CD4-positive, CD25-positive, alpha-beta regulatory T cell (primary cell): ENCODE measurements around the gene NKX6-1. TPM values are rescaled to one million over a fixed set of nuclear protein-coding genes. Genes with fewer than 3 reads are reported as not detected.

Experiments used
- ATAC-seq, 2 donors: fragments of 150-1000 bp; cut with Tn5 transposase; one replicate each; pipeline ENCODE4 v1.10.0; 2021; ENCODE audit warnings: low read depth in 2 of 2, moderate number of reproducible peaks in 2 of 2, moderate library complexity in 1 of 2
- DNase-seq, 3 donors: peaks; one replicate each; pipeline versions ENCODE4 v3.0.0 to v3.0.0-alpha.2; 2012 to 2022; ENCODE audit warnings: mixed read lengths in 1 of 3
- H3K27ac ChIP-seq: one replicate; pipeline ENCODE4 v1.7.0; 2013; ENCODE audit warnings: mild to moderate bottlenecking, low read length; ENCODE audit not compliant: insufficient read depth, poor library complexity, severe bottlenecking
- H3K27me3 ChIP-seq: one replicate; pipeline ENCODE4 v1.7.0; 2013; ENCODE audit warnings: low read length; ENCODE audit not compliant: control insufficient read depth, insufficient read depth
- H3K36me3 ChIP-seq: one replicate; pipeline ENCODE4 v1.7.0; 2013; ENCODE audit warnings: mild to moderate bottlenecking, low read length, moderate library complexity; ENCODE audit not compliant: control insufficient read depth, insufficient read depth
- H3K4me1 ChIP-seq: 2 replicates; pipeline ENCODE4 v1.7.0; 2013; ENCODE audit warnings: mild to moderate bottlenecking, low read length; ENCODE audit not compliant: insufficient read depth, control insufficient read depth, poor library complexity, severe bottlenecking
- H3K4me3 ChIP-seq: one replicate; pipeline ENCODE4 v1.7.0; 2013; ENCODE audit warnings: low read depth, mild to moderate bottlenecking, low read length, moderate library complexity
- H3K9me3 ChIP-seq, 2 experiments: 1 replicate in 1 of 2; 2 replicates in 1 of 2; pipeline ENCODE4 v1.7.0; 2013; ENCODE audit warnings: low read length in 2 of 2, mild to moderate bottlenecking in 1 of 2, moderate library complexity in 1 of 2; ENCODE audit not compliant: control insufficient read depth in 2 of 2
- H3K27ac Mint-ChIP-seq, 3 donors: one replicate each; pipeline ENCODE4 v1.8.0; 2020 to 2022; ENCODE audit warnings: mild to moderate bottlenecking in 3 of 3, mixed read lengths in 3 of 3, moderate library complexity in 2 of 3
- H3K27me3 Mint-ChIP-seq: one replicate; pipeline ENCODE4 v1.8.0; 2022; ENCODE audit warnings: mild to moderate bottlenecking, mixed read lengths
- H3K36me3 Mint-ChIP-seq: one replicate; pipeline ENCODE4 v1.8.0; 2020; ENCODE audit warnings: mixed read lengths
- H3K4me1 Mint-ChIP-seq, 4 donors: one replicate each; pipeline ENCODE4 v1.8.0; 2020 to 2022; ENCODE audit warnings: mixed read lengths in 4 of 4, mild to moderate bottlenecking in 1 of 4
- H3K4me3 Mint-ChIP-seq, 4 donors: one replicate each; pipeline ENCODE4 v1.8.0; 2020 to 2022; ENCODE audit warnings: mild to moderate bottlenecking in 4 of 4, mixed read lengths in 4 of 4, moderate library complexity in 3 of 4
- H3K9me3 Mint-ChIP-seq, 7 donors: one replicate each; pipeline ENCODE4 v1.8.0; 2020 to 2022; ENCODE audit warnings: mixed read lengths in 7 of 7, mild to moderate bottlenecking in 3 of 7, moderate library complexity in 2 of 7
- polyA plus RNA-seq, 4 donors: library from polyadenylated mRNA; unstranded; fragments of 300-500 nt; fragmentation: Illumina TruSeq; gene quantifications; one replicate each; pipeline ENCODE4 v1.2.3, GENCODE V29; 2021
- total RNA-seq: library from RNA; stranded (reverse); gene quantifications from one replicate; pipeline ENCODE4 v1.2.3, GENCODE V29; 2022

Gene NKX6-1
- total and polyA plus RNA-seq, 5 donors from 2014 or later: not detected

DNA sequence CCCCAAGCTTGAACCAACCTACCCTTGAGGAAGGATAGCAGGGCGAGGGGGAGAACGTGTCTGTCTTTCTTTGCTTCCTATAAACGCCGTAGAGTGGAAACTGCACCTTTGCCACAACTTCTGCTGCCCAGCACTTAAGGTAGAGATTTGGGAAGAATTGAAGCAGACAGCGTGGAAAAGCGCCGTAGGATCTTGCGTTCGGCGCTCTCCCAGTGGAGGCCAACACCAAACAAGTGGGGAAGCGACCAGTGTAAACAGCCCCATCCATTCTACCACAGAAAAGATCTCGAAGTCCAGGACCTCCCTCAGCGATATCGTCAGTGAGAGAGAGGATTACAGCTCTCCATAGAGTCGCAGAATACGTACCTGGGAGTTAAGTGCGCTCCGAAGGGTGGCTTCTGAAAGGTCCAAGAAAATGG lies 3.9 kb upstream of the NKX6-1 start:
- no peaks in the 10 kb centered on the region for H3K36me3 ChIP-seq
- peaks cover 4 to 12% (median 5%) of the 10 kb centered on the region in 4 donors for H3K4me1 Mint-ChIP-seq
- H3K4me1 ChIP-seq: peaks cover 16% of the 10 kb centered on the region
- no peak for DNase-seq
- H3K27ac Mint-ChIP-seq: no peak overlapping the region
- peaks cover 45% of the 10 kb centered on the region for H3K27me3 ChIP-seq
- no peak for ATAC-seq
- no peak overlapping the region for H3K27ac ChIP-seq
- peaks cover 80% of the 10 kb centered on the region for H3K27me3 Mint-ChIP-seq
- H3K9me3 Mint-ChIP-seq: peaks cover 0 to 17% (median 3%) of the 10 kb centered on the region in 7 donors
- H3K4me3 Mint-ChIP-seq: peak overlapping the region in 1 of 4 donors; percentile 4
- no peak overlapping the region for H3K4me3 ChIP-seq
- peaks cover 0 to 4% of the 10 kb centered on the region in 2 experiments for H3K9me3 ChIP-seq
- H3K36me3 Mint-ChIP-seq: no peaks in the 10 kb centered on the region

DNA sequence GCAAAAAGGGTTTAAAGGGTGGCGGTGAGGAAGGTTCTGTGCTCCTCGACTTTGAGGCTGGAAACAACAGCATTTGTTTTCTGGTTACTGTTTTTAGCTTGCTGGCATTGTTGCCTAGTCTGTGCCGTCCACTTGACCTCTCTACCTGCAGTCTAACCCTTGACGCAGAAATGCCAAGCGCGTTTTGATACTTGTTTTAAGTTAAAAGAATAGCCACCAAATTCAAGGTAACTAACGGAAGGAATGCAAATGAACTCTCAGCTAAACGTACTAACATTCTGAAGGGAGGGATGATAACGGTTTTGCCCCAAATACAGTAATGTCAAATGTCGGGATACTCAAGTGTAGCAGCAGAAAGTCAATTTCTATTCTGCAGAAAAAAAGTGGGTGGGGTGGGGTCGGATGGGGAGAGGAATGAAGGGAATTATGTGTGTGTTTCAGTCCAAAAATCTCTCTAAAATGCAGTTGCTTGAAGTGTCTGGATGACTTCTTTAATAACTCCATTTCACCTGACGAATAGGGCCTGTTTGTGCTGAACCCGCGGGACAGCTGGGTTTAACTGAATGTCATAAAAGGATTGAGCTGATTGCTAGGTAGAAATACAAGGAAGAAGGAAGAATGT lies 3.4 kb upstream of the NKX6-1 start:
- Histone ChIP-seq H3K36me3 (no peaks in the 10 kb centered on the region), H3K4me3 (no peak overlapping the region), H3K27me3 (peaks cover 41% of the 10 kb centered on the region), H3K9me3 (peaks cover 0 to 4% of the 10 kb centered on the region in 2 experiments), H3K4me1 (peaks cover 21% of the 10 kb centered on the region), H3K27ac (no peak overlapping the region)
- H3K4me3 Mint-ChIP-seq: peak overlapping the region in 1 of 4 donors; percentile 4
- H3K9me3 Mint-ChIP-seq: peaks cover 0 to 17% (median 3%) of the 10 kb centered on the region in 7 donors
- DNase-seq (no peak), ATAC-seq (no peak)
- H3K27ac Mint-ChIP-seq: no peak overlapping the region
- H3K4me1 Mint-ChIP-seq: peaks cover 4 to 12% (median 5%) of the 10 kb centered on the region in 4 donors
- peaks cover 78% of the 10 kb centered on the region for H3K27me3 Mint-ChIP-seq
- H3K36me3 Mint-ChIP-seq: no peaks in the 10 kb centered on the region

- no peak for ATAC-seq
- peaks cover 38% of the 10 kb centered on the region for H3K27me3 ChIP-seq
- Mint-ChIP-seq H3K4me3 (no peak overlapping the region), H3K27ac (no peak overlapping the region), H3K36me3 (no peaks in the 10 kb centered on the region), H3K9me3 (peaks cover 0 to 17% (median 3%) of the 10 kb centered on the region in 7 donors), H3K27me3 (peaks cover 83% of the 10 kb centered on the region), H3K4me1 (peaks cover 4 to 18% (median 5%) of the 10 kb centered on the region in 4 donors)
- no peak for DNase-seq
- H3K4me1 ChIP-seq: peaks cover 23% of the 10 kb centered on the region
- H3K27ac ChIP-seq: no peak overlapping the region
- no peaks in the 10 kb centered on the region for H3K36me3 ChIP-seq
- H3K9me3 ChIP-seq: peaks cover 0 to 4% of the 10 kb centered on the region in 2 experiments
- H3K4me3 ChIP-seq: no peak overlapping the region
Measured at GRCh38 chr4:84501721-84502267, 2.7 kb upstream of the NKX6-1 start.

DNA sequence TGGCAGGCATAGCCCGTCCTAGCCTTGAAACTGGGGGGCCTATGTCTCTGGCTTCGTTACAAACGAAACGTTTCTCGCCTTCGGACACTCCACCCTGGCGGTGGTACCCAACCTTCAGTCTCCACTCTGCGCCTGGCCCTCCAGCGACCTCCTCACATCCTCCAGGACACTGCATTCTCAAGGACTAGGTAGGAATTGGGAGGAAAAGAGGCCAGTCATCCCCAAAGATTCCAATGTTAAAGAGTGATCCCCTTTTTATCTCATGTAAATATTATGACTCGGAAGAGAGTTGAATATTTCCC lies 2.1 kb upstream of the NKX6-1 start:
- ATAC-seq (no peak), DNase-seq (no peak)
- H3K9me3 ChIP-seq: peaks cover 0 to 4% of the 10 kb centered on the region in 2 experiments
- no peaks in the 10 kb centered on the region for H3K36me3 ChIP-seq
- Mint-ChIP-seq H3K4me1 (peaks cover 4 to 21% (median 5%) of the 10 kb centered on the region in 4 donors), H3K9me3 (peaks cover 0 to 18% (median 3%) of the 10 kb centered on the region in 7 donors), H3K27me3 (peaks cover 86% of the 10 kb centered on the region), H3K27ac (no peak overlapping the region), H3K4me3 (no peak overlapping the region), H3K36me3 (no peaks in the 10 kb centered on the region)
- peaks cover 23% of the 10 kb centered on the region for H3K4me1 ChIP-seq
- no peak overlapping the region for H3K27ac ChIP-seq
- H3K4me3 ChIP-seq: no peak overlapping the region
- H3K27me3 ChIP-seq: peaks cover 38% of the 10 kb centered on the region

DNA sequence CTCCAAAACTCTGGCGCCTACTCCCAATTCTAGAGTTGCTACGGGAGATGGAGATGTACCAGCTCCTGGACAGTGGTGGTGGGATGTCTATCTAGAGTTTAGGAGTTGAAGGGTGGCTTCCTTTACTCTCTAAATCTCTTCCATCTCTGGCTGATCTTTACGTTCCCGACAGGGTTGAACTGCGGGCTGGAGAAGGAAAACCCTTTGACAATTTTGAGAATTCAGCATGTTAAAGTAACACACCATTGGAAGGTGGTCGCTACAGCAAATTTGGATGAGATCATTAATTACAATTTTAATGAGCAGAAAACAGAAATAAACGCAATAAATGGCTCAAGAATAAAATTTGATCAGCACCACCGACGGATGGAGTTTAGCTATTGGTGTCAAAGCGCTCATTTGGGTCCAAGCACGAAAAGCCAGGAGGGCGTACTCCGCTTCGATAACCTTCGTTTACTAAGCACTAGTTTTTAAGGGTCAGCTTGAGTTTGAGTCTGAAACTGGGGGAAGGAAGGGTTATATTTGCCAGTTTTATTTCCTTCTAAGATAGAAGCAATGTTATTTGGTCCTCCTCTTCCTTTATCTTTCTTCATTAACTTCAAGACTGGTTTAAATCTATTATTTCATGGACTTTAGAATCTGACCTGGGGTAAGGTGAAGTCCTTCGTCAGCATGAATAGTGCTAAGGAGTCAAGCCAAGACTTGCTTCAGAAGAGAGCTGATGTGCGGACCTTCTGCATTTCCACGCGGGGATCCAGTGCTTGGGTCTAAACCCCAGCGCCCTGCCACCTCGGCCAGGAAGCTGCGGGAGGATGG lies 1.5 kb upstream of the NKX6-1 start:
- Mint-ChIP-seq H3K4me1 (peaks cover 4 to 21% (median 5%) of the 10 kb centered on the region in 4 donors), H3K27ac (no peak overlapping the region), H3K4me3 (peak overlapping the region in 1 of 4 donors; percentile 45), H3K27me3 (peaks cover 86% of the 10 kb centered on the region), H3K36me3 (peaks cover under 1% of the 10 kb centered on the region), H3K9me3 (peaks cover 0 to 23% (median 4%) of the 10 kb centered on the region in 7 donors)
- no peak for ATAC-seq
- peaks cover 0 to 4% of the 10 kb centered on the region in 2 experiments for H3K9me3 ChIP-seq
- no peak overlapping the region for H3K27ac ChIP-seq
- H3K36me3 ChIP-seq: no peaks in the 10 kb centered on the region
- peaks cover 23% of the 10 kb centered on the region for H3K4me1 ChIP-seq
- H3K4me3 ChIP-seq: no peak overlapping the region
- peaks cover 42% of the 10 kb centered on the region for H3K27me3 ChIP-seq
- DNase-seq: no peak

- Mint-ChIP-seq H3K27ac (no peak overlapping the region), H3K9me3 (peaks cover 0 to 25% (median 4%) of the 10 kb centered on the region in 7 donors)
Measured at GRCh38 chr4:84499624-84499982, 511 bp upstream of the NKX6-1 start.

GRCh38 chr4:84498203-84498934 lies 723 bp downstream of the NKX6-1 start:
- H3K4me1 Mint-ChIP-seq: peaks cover 4 to 27% (median 6%) of the 10 kb centered on the region in 4 donors
- H3K9me3 ChIP-seq: peaks cover 6 to 10% of the 10 kb centered on the region in 2 experiments
- peak overlapping the region in 1 of 3 donors; percentile 34 for H3K27ac Mint-ChIP-seq
- H3K36me3 Mint-ChIP-seq: peaks cover 3% of the 10 kb centered on the region
- H3K4me1 ChIP-seq: peaks cover 26% of the 10 kb centered on the region
- no peak for ATAC-seq
- H3K27me3 Mint-ChIP-seq: peaks cover 91% of the 10 kb centered on the region
- peak in 1 of 3 donors; percentile 36 for DNase-seq
- H3K9me3 Mint-ChIP-seq: peaks cover 0 to 26% (median 4%) of the 10 kb centered on the region in 7 donors
- peaks cover 47% of the 10 kb centered on the region for H3K27me3 ChIP-seq
- no peaks in the 10 kb centered on the region for H3K36me3 ChIP-seq
- H3K27ac ChIP-seq: no peak overlapping the region
- H3K4me3 Mint-ChIP-seq: peak overlapping the region; percentile 67 to 83 (median 78)
- peak overlapping the region; percentile 26 for H3K4me3 ChIP-seq

More at GRCh38 chr4:84499624-84499982, 511 bp upstream of the NKX6-1 start:
- H3K4me1 Mint-ChIP-seq: peaks cover 4 to 21% (median 5%) of the 10 kb centered on the region in 4 donors
- Histone ChIP-seq H3K4me3 (no peak overlapping the region), H3K27ac (no peak overlapping the region), H3K4me1 (peaks cover 23% of the 10 kb centered on the region), H3K27me3 (peaks cover 49% of the 10 kb centered on the region), H3K36me3 (no peaks in the 10 kb centered on the region), H3K9me3 (peaks cover 4 to 10% of the 10 kb centered on the region in 2 experiments)
- peaks cover 3% of the 10 kb centered on the region for H3K36me3 Mint-ChIP-seq
- ATAC-seq (no peak), DNase-seq (no peak)
- H3K27me3 Mint-ChIP-seq: peaks cover 91% of the 10 kb centered on the region
- peak overlapping the region; percentile 36 to 61 (median 46) for H3K4me3 Mint-ChIP-seq
